Left ventricle myocardium inferior (tissue), 1 donor: Measurements from ENCODE around the gene PKD1L1. TPM values are rescaled to one million over a fixed set of nuclear protein-coding genes. Genes with fewer than 3 reads are reported as not detected.
A peak's percentile ranks its signal among the peaks of the same experiment; 100 is the strongest.

ENCODE experiments used
- DNase-seq: peaks from one replicate; pipeline ENCODE4 v3.0.0-alpha.2; 2020
- H3K27ac ChIP-seq: fragments of 200-600 bp; replicated peaks from 2 replicates; pipeline ENCODE4 v1.8.0; 2021
- H3K27me3 ChIP-seq: fragments of 200-600 bp; 2 replicates; pipeline ENCODE4 v1.8.0; 2021; ENCODE audit warnings: low read depth
- H3K36me3 ChIP-seq: fragments of 200-600 bp; 2 replicates; pipeline ENCODE4 v1.8.0; 2021
- H3K4me1 ChIP-seq: fragments of 200-600 bp; 2 replicates; pipeline ENCODE4 v1.8.0; 2021
- H3K4me3 ChIP-seq: fragments of 200-600 bp; 2 replicates; pipeline ENCODE4 v1.8.0; 2021; ENCODE audit warnings: mild to moderate bottlenecking, moderate library complexity
- H3K9me3 ChIP-seq: fragments of 200-600 bp; replicated peaks from 2 replicates; pipeline ENCODE4 v1.8.0; 2021
- CTCF ChIP-seq: fragments of 200-600 bp; IDR thresholded peaks from 2 replicates; pipeline ENCODE4 v1.8.0; 2021; ENCODE audit warnings: antibody characterized with exemption, mild to moderate bottlenecking, borderline replicate concordance
- intact Hi-C: fragments of 100-400 bp; cut with micrococcal nuclease; formaldehyde crosslinking; loops from one replicate; pipeline ENCODE4 v1.11.0; 2022
- total RNA-seq: library from RNA; stranded (reverse); fragmentation: NEBNext Ultra II Directional; extraction: Animal tissue kit (Norgen Biotek cat#: 25700); gene quantifications from one replicate; pipeline ENCODE4 v1.2.1, GENCODE V29; 2021
- donor health status: DM: no; HTN: yes; CAD: no; lungs with severe emphysema.

The PKD1L1 gene
- total RNA-seq, 1 donor from 2014 or later, result 1.5 TPM

- intact Hi-C loops, result no loop called here
Observed at GRCh38 chr7:47979145-47979831, 31.0 kb upstream of the PKD1L1 start, which contains the start of gene HUS1. Gene HUS1, minus strand, starts transcription at chr7:47979615. Its CDS starts 96 bp downstream, at chr7:47979519.

GRCh38 chr7:47978790-47979144 is 30.5 kb upstream of the PKD1L1 start:
- no peaks in the 10 kb centered on the region for H3K27me3 ChIP-seq
- peak overlapping the region; percentile 74 for H3K4me3 ChIP-seq
- no peaks in the 10 kb centered on the region for H3K9me3 ChIP-seq
- DNase-seq, result no peak
- peak overlapping the region; percentile 87 for H3K27ac ChIP-seq
- no peak for TF ChIP-seq CTCF
- intact Hi-C loops, result no loop called here
- peaks cover 36% of the 10 kb centered on the region for H3K4me1 ChIP-seq
- peaks cover 46% of the 10 kb centered on the region for H3K36me3 ChIP-seq

More at GRCh38 chr7:47979145-47979831, 31.0 kb upstream of the PKD1L1 start, which contains the start of gene HUS1:
- no peaks in the 10 kb centered on the region for H3K27me3 ChIP-seq
- peaks cover 41% of the 10 kb centered on the region for H3K36me3 ChIP-seq
- H3K4me1 ChIP-seq, result peaks cover 33% of the 10 kb centered on the region
- no peaks in the 10 kb centered on the region for H3K9me3 ChIP-seq
- peak within 1 kb of the TSS; percentile 87 for H3K27ac ChIP-seq
- TF ChIP-seq CTCF, result no peak
- DNase-seq, result peak; percentile 92
- H3K4me3 ChIP-seq, result peak within 1 kb of the TSS; percentile 74

GRCh38 chr7:47973739-47974138 is 25.5 kb upstream of the PKD1L1 start:
- no peak for TF ChIP-seq CTCF
- DNase-seq, result no peak
- Histone ChIP-seq H3K36me3 (peaks cover 74% of the 10 kb centered on the region), H3K9me3 (no peaks in the 10 kb centered on the region), H3K27ac (no peak overlapping the region), H3K27me3 (no peaks in the 10 kb centered on the region), H3K4me1 (peaks cover 59% of the 10 kb centered on the region), H3K4me3 (no peak overlapping the region)
- intact Hi-C loops, result no loop called here

- intact Hi-C loops, result no loop called here
- Histone ChIP-seq H3K27ac (peak overlapping the region; percentile 45), H3K36me3 (peaks cover 76% of the 10 kb centered on the region), H3K27me3 (no peaks in the 10 kb centered on the region), H3K4me3 (no peak overlapping the region), H3K4me1 (peaks cover 57% of the 10 kb centered on the region), H3K9me3 (no peaks in the 10 kb centered on the region)
- no peak for TF ChIP-seq CTCF
- DNase-seq, result no peak
Observed at GRCh38 chr7:47970761-47971160, 22.5 kb upstream of the PKD1L1 start.

- DNase-seq, result peak; percentile 58
- TF ChIP-seq CTCF, result peak; percentile 88
- Histone ChIP-seq H3K4me3 (no peak overlapping the region), H3K9me3 (no peaks in the 10 kb centered on the region), H3K4me1 (peaks cover 48% of the 10 kb centered on the region), H3K27ac (peak overlapping the region; percentile 39), H3K36me3 (peaks cover 76% of the 10 kb centered on the region), H3K27me3 (no peaks in the 10 kb centered on the region)
- intact Hi-C loops, result no loop called here
Observed at GRCh38 chr7:47968847-47969774, 20.8 kb upstream of the PKD1L1 start.
